ENCODE measurements around the gene TH.

GRCh38 chr11:2178906-2179494, 7.4 kb upstream of the TH start:
- TF ChIP-seq POLR2A (IDR thresholded peaks at IDR 0.05): no peak
- TF ChIP-seq, protein P1, sequence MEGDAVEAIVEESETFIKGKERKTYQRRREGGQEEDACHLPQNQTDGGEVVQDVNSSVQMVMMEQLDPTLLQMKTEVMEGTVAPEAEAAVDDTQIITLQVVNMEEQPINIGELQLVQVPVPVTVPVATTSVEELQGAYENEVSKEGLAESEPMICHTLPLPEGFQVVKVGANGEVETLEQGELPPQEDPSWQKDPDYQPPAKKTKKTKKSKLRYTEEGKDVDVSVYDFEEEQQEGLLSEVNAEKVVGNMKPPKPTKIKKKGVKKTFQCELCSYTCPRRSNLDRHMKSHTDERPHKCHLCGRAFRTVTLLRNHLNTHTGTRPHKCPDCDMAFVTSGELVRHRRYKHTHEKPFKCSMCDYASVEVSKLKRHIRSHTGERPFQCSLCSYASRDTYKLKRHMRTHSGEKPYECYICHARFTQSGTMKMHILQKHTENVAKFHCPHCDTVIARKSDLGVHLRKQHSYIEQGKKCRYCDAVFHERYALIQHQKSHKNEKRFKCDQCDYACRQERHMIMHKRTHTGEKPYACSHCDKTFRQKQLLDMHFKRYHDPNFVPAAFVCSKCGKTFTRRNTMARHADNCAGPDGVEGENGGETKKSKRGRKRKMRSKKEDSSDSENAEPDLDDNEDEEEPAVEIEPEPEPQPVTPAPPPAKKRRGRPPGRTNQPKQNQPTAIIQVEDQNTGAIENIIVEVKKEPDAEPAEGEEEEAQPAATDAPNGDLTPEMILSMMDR (IDR thresholded peaks at IDR 0.05): no peak

All from gastroesophageal sphincter (tissue), 3 donors.